HG03025 (cell line): ENCODE results near the gene TRMT112.

Source experiments
- ATAC-seq: cut with Tn5 transposase; IDR thresholded peaks from one replicate; pipeline ENCODE4 v1.9.1; 2021; ENCODE audit warnings: mild to moderate bottlenecking, moderate library complexity; ENCODE audit not compliant: unreplicated experiment, low FRiP score

Gene TRMT112

GRCh38 chr11:64281957-64282770, 35.2 kb downstream of the TRMT112 start:
- ATAC-seq: no peak

- ATAC-seq: no peak
Measured at GRCh38 chr11:64278576-64279190, 38.7 kb downstream of the TRMT112 start.

- no peak for ATAC-seq
Measured at GRCh38 chr11:64276653-64277431, 40.5 kb downstream of the TRMT112 start.

- ATAC-seq: no peak
Measured at GRCh38 chr11:64275841-64276240, 41.5 kb downstream of the TRMT112 start.

GRCh38 chr11:64275031-64275800, 42.1 kb downstream of the TRMT112 start:
- ATAC-seq: no peak

GRCh38 chr11:64269540-64270220, 47.7 kb downstream of the TRMT112 start:
- ATAC-seq: peak; percentile 70

- ATAC-seq: peak; percentile 5
Measured at GRCh38 chr11:64268893-64269539, 48.3 kb downstream of the TRMT112 start.

- no peak for ATAC-seq
Measured at GRCh38 chr11:64268025-64268892, 49.1 kb downstream of the TRMT112 start.

GRCh38 chr11:64267207-64267945, 50.0 kb downstream of the TRMT112 start:
- ATAC-seq: no peak
